GM12892 (cell line): ENCODE measurements around the gene ZNF343.

Experiments
- POLR2A ChIP-seq: IDR thresholded peaks from 2 replicates; pipeline ENCODE4 v1.6.1; 2011; ENCODE audit warnings: low read depth, low read length, control low read depth
- POLR2AphosphoS5 ChIP-seq: IDR thresholded peaks from 2 replicates; pipeline ENCODE4 v1.6.1; 2011; ENCODE audit warnings: low read depth, low read length, control low read depth

GRCh38 chr20:2516399-2516798 is 7.7 kb upstream of the ZNF343 start:
- TF ChIP-seq POLR2A (no peak), POLR2AphosphoS5 (no peak)
